M059J (cell line): Measurements from ENCODE around the gene RPS6KA5. TPM values are rescaled to one million over a fixed set of nuclear protein-coding genes. Genes with fewer than 3 reads are reported as not detected.

ENCODE experiments used
- DNase-seq: peaks from one replicate; pipeline ENCODE4 v3.0.0-alpha.2; 2012; ENCODE audit warnings: low read depth
- total RNA-seq: library from RNA; depleted of rRNA; stranded (reverse); fragments of >200 nt; shearing (Covaris generic); gene quantifications from 2 replicates; pipeline ENCODE4 v1.2.3, GENCODE V29; 2014; rRNA removed

Gene RPS6KA5
- total RNA-seq, 1 experiment from 2014 or later, result 9.6 TPM

DNA sequence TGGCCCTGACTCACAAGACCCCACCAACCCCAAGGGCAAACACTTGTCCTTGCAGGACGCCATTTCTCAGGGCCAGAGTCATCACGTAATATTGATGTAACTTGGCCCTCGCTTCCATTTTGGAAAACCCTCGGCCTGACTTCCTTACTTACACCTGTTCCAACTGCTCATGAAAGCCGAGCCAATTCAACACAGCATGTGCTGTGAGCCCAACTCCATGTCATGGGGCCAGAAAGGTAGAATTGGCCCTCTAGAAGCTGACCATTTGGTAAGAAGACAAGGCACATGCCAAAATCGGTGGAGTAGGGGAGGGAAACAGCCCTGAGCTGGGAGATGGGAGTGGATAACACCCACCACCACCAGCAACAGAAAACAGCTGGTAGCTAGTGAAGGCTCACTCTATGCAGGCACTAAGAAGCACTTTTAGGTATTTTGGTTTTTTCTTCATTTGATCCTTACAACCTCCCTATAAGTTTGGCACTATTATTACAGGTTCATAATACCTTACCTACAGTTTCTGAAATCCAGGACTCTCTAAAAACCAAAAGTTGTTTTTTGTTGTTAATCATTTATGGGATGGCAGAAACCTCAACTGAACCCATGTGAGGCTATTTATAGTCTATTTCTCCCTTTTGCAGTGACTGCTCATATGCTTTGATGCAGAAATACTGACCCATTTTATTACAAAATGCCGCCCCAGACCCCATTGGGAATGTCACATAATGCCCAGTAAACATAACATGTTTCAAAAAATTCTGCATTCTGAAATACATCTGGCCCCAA lies 250.7 kb downstream of the RPS6KA5 start:
- DNase-seq, result no peak

DNA sequence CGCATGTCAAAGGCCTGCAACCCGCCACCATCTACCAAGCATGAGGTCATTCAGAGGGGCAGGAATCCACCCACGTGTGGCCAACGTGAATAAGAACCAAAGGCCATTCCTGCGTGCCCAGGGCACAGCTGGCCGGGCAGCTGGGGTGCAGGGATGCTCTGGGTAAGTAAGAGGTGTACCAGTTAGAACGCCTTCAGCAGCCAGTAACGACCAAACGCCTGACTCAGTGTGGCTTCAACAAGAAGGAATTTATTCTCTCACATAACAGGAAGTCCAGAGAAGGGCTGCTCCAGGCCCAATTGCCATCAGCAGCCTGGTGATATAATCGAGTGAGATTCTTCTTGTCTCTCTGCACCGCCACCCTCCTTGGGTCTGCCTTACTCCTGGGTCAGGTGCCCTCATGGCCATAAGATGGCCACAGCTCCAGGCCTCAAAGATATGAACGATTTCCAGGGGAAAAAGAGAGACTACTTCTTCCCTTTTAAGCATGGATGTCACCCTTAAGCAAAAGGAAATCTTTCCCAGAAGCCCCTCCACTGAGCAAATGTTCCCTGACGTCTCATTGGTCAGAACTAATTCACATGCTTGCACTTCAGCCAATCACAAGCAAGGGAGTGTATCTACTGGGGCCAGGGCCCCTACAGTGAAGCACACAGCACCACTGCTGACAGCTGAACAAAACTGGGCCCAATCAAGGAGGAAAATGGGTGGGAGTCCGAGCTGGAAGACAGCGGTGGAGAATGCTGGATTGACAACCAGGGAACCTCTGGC lies 251.5 kb downstream of the RPS6KA5 start:
- peak; percentile 5 for DNase-seq

- DNase-seq, result no peak
Observed at GRCh38 chr14:90807060-90807459, 253.4 kb downstream of the RPS6KA5 start.

DNA sequence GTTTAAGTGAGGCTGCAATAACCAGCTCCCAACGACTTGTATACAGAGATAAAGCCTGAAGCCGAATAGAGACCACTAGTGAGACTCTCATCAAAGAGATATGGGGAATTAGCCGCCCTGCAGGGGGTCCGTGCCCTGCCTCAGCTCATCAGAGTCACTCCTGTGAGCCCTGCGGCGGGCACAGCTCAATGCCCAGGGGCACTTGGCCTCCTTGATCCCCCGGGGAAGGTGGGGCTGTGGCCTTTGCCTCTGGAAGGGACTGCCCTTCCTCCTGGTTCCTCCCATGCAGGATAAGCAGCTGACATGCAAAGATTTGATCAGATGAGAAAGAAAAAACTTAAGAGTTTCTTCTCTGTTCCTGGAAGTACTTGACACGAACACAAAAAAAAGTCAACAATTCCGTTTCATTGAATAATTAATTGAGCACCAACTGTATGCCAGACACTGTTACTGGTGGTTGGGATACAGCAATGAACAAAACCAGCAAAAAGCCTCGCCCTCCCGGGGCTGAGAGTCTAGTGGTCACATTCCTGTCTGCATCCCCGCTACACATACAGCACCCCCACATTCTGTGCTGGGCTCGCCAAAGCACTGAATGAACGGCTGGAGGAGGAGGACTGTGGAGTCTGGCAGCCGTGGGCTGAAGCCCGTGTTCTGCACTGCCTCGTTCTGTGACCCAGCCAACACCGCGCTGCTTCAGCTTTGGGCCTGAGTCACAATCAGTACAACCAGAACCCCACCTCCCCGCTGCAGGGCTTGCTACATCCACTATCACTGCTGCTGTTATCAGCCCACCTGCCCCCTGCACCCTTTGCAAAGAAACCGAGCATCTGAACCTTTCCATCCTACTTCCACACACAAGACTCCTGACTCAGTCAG lies 254.5 kb downstream of the RPS6KA5 start:
- no peak for DNase-seq

- DNase-seq, result no peak
Observed at GRCh38 chr14:90805084-90805391, 255.4 kb downstream of the RPS6KA5 start.

DNA sequence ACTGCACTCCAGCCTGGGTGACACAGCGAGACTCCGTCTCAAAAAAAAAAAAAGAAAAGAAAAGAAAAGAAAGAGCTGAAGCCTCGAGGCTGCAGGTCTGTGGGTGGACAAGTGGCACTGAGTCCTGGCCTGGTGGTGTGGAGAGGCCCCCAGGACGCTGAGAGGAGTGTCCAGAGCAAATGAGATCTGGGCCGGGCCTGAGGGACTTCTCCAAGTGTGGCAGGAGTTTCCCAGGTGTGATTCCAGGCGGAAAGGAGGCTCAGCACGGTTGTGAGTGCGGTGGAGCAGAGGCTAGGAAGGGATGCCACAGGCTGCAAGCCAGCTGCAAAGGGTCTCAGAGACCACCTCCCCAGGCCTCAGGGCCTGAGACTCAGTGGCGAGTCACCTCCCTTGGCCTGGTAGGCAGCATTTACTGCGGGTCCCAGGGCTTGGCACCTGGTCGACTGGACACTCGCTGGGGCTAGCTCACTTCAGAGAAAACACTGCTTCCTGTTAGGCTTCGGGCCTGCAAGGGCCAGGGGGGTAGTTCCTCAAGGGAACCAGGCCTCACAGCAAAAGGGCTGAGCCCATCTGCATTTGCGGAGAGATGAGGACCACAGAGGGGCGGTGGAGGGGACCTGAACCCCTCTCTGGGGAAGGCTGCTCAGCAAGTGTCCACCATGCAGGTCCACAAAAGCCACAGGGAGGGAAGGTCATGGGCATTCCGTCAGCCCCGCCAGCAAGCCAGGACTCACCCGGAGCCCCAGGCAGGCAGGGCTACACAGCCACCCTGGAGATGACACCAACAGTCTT lies 256.0 kb downstream of the RPS6KA5 start:
- no peak for DNase-seq

DNA sequence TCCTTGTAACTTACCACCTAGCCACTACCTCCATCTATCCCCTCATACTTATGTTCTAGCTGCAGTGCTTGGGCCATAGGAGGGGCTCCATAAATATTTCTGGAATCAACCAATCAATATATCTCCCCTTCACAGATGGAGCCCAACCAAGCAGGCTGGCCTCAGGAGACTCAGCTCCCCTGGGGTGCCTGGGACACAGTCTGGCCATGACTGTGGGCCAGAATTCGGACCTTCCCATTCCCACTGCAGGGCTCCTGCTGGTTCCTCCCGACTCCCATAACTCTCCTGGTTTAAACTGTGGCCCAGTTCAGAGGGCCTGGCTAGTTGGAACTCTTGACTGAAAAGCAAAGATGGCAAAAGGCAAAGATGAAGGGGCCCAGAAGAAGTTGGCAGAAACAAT lies 257.2 kb downstream of the RPS6KA5 start:
- no peak for DNase-seq

GRCh38 chr14:90799420-90799819 lies 261.0 kb downstream of the RPS6KA5 start:
- DNase-seq, result no peak

- no peak for DNase-seq
Observed at GRCh38 chr14:90797919-90798318, 262.5 kb downstream of the RPS6KA5 start.

Other genes with a start within 250 kb of the RPS6KA5 start
- 10.6 and 18.0 TPM in 2 replicates for gene TTC7B, start 244.2 kb downstream of the RPS6KA5 start, total RNA-seq
- 15.7 and 19.9 TPM in 2 replicates for gene DGLUCY, start 53.4 kb upstream of the RPS6KA5 start, total RNA-seq
- 0.71 and 1.6 TPM in 2 replicates for gene GPR68, start 184.1 kb upstream of the RPS6KA5 start, total RNA-seq